Cerebellar nuclear complex (tissue), 1 donor: Measurements from ENCODE around the gene WASHC3.
"Not testable (repeated sequence)": the region's sequence is repeated elsewhere in the genome, so short reads cannot be mapped to it uniquely, and the experiment has no call there.

Experiments
- DNase-seq, 2 experiments: peaks; one replicate each; lab custom pipeline; 2025; lab: John Stamatoyannopoulos, UW

WASHC3 gene

DNA sequence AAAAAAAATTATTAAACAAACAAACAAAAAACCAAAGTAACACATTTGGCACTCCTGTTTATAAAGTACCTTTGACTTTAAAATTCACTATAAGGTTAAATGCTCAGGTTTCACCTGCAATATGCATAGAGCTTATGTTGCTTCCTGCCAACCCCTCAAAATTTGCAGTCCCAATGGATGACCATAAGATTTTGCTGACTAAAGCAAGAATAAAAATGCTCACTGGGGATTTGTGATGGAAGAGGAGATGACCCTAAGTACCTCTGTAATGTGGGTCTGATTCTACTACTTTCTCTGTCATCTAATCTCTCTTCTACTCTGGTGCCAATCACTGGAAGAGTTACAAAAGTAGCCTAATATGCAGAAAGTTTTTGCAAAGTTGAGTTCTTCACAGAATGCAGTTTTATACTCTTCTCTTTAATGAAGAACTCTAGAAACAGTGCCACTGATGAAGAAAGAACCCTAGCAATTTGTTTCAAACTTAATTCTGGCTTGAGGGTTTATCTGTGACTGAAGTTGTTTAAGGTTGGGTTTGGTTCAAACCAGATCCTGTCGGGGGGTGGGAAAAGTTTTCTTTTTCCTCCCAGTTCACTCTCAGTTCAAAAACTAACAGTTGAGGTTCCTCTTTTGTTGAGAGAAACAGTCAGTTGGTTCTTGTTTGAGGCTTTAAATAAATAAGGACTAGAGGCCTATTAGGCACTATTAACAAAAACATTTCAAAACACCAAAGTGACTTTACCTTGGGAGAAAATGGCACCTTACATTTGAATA, 10.9 kb downstream of the WASHC3 start:
- no peak for DNase-seq

DNA sequence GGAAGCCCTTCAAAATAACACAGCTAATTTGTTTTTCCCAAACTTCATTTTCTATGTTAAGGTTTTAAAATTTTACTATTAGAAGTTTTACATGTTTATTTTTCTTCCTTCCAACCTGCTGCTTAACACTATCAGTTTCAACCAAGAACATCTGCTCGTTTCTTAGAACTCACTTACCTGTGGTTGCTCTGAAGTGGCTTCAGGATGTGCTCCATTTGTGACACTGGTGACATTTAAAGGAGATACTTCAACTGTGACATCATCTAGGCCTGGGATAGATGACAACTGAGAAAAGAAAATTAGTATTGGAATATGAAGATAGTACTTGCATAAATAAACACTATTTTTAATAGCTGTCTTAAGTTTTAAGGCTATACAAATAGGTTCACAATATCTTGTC, 17.9 kb downstream of the WASHC3 start:
- DNase-seq = no peak

DNA sequence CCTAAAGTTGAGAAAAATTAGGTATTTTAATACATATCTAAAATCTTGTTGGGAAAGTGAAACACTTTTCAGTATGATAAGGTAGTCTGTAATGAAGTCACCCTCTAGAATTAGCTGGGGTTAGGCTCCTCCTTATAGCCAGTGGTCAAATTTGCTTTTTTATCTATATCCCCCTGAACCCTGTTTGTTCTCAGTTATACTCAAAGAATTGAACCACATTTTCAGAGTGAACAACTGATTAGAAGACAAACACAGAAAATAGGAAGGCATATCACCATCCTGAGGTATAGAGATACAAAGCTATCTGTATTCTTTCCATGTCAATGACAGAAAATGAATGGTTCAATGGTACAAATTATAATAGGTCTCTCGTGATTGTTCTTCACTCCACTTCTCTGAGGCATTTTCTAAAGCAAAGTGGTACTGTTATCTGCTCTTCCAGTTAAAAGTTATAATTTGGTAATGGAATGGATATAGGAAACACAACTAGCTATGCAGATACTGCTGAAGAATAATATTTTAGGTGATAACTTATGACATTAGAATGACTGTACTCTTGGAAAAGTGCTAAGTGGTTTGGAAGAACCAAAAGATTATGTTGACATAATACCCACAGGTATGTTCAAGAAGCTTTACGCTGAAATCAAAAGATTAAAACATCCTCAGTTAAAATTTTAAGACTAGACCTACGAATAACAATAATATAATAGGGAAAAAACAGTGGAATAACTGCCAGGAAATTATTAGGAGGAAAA, 27.6 kb downstream of the WASHC3 start:
- no peak for DNase-seq

DNA sequence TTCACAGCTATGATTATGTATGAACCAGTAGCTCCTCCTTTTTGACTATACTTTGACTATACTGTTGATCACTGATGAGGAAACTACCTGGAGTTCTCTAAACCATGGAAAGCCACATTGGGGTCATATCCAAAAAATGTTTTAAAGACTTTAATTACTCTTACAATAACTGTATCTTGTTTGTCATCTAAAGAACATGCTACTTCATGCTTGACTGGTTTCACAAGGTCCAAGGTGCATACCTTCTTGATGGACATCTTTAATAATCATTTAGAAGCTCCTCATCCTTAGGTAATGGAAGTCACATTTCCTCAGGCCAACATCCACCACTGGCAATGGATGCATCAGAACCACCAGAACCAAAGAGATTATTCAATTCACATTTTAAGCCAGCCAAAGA, 29.9 kb downstream of the WASHC3 start:
- no peak for DNase-seq

DNA sequence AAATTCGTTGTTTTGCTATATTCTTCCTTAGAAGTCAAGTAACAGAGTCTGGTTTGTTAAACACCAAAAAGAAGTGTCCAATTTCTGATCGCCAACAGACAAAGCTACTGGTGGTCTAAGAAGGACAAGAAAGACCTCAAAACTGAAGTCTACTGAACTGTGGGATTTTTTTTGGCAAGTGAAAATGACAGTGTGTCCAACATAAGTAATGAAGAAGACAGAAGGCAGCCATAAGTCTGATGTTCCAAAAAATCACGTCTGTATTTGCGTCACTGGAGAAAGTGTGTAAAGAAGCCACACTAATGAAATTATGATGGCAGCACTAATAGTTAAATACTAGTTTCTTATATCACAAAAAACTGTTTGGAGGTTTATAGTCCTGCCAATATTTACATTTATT, 32.6 kb downstream of the WASHC3 start:
- no peak for DNase-seq

DNA sequence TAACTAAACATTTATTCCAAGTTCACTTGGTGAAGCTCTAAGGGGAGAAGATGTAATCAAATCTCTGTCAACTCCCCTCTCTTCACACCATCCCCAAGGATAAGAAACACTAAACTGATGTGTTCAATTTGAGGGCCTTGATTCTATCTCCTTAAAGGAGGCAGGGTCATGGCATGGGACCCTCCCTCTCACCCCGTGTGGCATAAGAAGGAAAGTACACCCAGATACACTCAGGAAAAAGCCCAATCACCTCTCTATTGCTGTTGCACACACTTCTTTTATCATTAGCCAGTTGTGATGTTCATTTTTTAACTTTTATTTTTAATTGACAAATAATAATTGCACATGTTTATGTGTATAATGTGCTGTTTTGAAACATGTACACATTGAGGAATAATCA, 35.1 kb downstream of the WASHC3 start:
- no peak for DNase-seq

DNA sequence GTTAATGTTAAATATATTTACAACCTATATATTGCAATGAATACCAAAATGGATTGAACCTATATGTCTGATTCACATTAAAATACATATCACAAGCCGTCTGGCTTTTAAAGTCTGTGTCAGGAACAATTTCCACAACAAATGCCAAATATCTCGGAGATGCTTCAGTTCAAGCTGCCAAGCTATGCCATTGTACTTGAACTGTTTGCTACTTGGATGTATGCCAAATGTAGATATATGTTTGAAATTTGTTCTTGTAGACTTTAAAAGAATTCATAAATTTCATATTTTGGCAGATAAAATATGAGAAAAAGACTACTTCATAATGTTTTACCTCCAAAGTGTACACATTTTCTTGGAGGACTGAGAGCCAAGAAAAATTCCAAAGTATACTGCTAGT, 37.0 kb downstream of the WASHC3 start:
- no peak for DNase-seq

DNA sequence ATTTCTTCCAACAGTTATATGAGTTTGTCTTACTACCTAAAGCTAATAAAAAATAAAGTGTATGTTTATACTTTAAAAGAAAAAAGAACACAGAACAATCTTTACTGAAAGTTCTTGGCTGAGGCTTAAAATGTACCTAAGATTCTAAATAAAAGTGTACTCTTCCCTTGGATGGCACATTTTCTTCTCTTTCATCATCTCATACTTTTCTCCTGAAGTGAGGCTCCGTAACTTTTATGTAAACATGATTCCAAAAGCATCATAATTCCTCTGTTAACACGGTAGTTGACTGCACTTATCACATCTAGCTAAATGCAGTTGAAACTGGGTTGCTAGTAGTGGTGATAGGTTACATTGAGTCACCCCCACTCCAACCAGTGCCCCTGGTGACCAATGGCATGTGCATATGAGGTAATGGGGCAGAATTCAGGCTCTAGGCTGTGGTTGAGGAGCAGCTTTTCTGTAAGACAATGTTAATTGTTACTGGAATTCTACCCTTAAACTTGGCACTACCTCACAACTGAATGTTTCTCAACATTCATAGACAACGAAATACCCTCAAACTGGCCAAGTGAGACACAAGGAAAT, 38.4 kb downstream of the WASHC3 start:
- no peak for DNase-seq

DNA sequence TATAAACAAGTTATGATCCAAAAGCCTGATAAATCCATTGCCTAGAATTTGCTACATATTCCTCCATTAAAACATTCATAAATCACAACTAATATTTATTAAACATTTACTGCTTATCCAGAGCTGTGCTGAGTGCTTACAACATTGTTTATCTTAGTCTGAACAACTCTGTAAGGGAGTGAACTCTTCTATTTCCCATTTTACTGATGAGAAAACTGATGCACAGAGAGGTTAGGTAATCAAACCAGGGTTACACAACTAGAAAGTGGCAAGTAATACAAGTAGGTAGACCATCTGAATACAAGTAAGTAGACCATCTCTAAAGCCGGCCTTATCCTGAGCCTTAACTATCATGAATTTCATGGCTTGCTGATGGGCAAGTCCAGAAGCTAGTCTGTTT, 39.5 kb downstream of the WASHC3 start:
- no peak for DNase-seq

DNA sequence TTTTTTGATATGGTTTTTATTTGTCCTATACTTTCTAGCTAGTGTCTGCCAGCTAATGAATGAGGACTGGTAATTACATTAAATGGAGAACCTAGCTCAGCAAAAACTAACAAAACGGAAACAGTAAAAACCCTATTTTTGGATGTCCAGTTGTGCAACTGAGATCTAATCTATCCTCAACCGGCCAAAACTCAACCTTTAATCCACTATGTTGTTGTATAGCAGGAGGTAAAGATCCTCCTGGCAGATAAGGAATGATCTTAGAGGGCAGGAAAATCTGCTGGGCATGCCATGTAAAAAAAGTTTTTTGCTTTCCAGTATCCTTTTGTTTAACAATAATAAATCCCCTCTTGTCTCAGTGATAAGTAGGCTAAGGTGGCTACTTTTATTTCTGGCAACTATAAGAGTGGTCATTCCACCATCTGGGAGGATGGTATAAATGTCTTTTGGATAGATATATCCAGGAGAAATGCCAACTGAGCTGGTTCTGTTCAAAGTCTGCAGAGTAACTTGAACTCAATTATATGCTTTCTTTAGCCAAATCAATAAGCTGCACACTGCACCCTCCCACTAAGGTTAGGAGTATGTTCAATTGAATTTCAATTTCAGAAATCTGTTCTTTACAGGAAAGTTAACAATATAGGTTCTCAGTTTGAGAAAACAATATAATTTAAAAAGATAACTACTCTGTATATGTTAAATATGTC, 40.1 kb downstream of the WASHC3 start:
- DNase-seq = no peak

DNA sequence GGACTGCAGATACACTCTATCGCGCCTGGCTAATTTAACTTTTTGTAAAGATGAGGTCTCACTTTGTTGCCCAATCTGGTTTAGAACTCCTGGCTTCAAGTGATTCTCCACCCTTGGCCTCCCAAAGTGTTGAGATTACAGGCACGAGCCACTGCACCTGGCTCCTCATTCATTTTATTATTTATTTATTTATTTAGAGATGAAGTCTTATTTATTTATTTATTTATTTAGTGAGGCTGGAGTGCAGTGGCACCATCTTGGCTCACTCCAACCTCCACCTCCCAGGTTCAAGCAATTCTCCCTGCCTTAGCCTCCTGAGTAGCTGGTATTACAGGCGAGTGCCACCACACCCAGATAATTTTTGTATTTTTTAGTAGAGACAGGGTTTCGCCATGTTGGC, 43.2 kb downstream of the WASHC3 start:
- DNase-seq = not testable (repeated sequence)

DNA sequence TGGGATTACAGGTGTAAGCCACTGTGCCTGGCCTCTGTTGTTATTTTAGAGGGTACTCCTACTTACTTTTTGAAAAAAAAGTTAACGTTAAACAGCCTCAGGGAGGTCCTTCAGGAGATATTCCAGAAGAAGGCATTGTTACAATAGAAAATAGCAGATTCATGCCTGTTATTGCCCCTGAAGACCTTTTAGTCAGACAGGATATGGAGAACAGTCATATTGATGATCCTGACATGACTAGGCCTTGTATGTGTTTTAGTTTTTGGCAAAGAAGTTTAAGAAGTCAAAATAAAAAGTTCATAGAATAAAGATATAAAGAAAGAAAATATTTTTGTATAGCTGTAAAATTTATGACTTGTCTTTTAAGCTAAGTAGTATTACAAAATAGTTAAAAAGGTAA, 45.3 kb downstream of the WASHC3 start:
- no peak for DNase-seq

DNA sequence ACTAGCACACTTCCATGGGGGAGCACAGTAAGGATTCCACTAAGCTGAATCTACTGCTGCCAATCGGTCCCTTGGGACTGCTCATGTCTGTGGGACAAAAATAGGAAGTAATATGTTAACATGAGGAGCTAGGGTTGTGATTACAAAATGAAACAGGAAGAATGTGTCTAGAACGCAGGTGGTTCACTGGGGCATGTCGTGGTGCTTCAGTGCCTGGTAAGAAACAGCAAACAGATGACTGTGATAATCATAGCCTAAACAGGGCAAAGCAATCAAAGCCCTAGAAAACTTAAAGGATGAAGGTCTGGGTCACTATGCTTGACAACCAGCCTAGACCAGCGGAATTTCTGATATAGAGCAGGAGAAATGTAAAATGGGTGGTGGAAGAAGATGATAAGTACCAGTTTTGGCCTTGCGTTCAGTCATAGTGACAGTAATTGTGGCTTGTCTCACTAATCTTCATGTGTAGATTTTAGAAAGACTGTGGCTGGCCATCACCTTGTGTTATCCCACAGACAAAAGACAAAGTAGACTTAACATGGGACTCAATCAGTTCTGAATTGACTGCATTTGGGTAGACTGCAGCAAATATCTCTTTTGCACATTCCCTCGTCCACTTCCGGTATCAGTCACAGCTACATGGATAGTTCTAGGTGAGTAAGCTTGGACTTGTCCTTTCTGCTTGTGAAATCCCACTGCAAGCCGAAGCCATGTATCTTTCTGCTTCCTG, 51.4 kb downstream of the WASHC3 start:
- no peak for DNase-seq

DNA sequence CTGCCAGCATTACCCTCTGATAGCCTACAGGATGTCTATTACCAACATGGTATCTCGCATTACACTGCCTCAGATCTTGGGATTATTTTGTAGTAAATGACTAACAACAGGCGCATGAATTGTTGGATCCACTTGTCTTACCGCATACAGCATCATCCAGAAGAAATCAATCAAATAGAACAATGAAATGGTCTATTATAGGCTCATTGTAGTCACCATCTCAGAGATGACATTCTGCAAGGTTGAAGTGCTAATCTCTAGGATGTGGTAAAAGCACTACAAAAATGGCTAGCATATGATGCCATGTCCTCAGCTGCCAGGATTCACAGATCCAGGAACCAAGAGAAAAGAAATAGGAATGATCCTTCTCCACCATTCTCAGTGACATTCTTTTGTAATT, 52.0 kb downstream of the WASHC3 start:
- no peak for DNase-seq

DNA sequence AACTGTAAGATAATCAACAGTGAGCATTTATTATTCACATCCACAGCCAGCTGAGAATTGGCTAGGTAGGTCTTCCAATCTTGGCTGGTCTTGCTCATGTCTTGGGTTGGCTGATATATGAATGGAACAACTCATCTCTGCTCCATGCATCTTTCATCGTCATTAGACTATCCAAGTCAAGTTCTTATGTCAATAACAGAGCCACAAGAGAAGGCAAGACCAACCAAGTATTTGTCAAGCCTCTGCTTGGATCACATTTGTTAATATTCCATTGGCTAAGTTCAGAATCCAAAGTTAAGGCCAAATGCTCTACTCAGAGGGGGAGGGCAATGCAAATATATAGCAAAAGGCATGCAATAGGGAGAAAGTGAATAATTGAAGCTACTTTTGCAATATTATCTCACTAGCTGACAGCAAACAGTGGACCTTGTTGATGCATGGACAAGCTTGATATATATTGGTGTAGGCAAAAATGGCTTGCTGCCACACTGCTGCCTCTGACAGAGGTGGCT, 53.1 kb downstream of the WASHC3 start:
- DNase-seq = no peak

DNA sequence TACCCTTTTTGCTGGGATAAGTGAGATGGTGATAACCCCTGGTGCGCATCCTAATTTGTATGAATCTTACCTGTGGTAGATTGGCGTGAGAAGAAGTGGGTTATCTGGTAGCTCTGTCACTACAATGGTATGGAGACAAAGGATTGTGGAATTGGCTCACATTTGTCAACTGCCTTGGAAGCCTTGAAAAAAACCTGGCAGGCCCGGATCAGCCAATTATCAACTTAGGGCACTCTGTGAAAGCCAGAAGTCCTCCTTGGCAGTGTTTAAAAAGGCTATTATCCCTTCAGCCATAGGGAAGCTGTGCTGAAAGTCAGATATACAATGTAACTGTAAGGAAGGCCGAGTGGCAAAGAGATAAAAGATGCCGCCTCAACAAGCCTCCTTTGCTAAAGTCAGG, 56.5 kb downstream of the WASHC3 start:
- no peak for DNase-seq

DNA sequence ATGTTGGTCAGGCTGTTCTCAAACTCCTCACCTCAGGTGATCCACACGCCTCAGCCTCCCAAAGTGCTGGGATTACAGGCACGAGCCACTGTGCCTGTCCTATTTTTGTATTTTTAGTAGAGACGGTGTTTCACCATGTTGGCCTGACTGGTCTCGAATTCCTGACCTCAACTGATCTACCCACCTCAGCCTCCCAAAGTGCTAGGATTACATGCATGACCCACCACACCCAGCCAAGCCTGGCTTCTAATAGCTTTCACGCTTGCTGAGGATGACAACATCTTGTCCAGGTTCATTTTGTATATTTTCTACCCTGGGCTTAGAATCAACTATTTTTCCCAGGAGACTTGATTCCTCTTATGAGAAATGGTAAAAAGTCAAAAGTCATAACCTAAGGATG, 64.7 kb downstream of the WASHC3 start:
- no peak for DNase-seq

DNA sequence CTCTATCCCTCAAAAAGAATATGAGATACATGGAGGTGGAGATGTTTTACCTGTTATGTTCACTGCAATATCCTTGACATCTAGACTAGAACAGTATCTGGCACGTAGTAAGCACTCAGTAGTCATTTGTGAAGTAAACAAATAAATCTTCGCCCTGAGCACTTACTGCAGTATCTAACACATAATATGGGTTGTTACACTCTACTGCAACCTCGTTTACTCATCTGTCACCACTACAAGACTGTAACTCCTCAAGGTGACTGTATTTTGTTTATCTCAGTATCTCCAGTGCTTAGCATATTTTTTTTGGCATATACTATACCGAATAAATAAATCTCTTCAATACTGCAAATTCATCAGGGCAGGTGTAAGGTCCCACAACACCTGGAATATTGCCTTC, 66.1 kb downstream of the WASHC3 start:
- DNase-seq = no peak

DNA sequence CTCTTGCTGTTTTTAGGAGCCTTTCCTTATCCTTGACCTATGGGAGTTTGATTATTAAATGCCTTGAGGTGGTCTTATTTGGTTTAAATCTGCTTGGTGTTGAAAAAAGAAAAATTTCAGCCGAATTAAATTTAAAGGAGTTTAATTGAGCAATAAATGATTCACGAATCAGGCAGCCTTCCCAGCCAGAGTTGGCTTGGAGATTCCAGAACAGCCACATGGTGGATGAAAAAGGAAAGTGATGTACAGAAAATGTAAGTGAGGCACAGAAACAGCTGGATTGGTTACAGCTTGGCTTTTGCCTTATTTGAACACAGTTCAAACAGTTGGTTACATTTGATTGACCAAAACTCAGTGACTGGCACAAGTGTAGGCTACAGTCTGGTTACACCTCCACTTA, 69.7 kb downstream of the WASHC3 start:
- DNase-seq = no peak

DNA sequence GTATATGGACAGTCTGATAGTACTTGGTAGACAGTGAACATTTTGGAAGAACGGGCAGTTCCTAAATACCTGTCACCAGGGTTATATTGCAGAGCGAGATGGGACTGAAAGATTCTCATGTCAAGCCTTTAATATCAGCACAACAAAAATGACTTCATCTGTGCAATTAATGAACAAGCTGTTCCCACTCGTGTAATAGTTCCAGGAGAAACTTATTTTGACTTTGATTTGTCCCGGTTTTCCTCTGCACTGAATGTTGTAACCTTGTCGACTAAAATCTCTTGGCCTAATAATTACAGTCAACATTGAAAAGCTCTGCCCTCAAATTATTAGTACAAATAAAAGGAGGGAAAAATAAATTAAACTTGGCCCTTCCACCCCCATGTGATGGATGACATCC, 79.5 kb downstream of the WASHC3 start:
- no peak for DNase-seq

DNA sequence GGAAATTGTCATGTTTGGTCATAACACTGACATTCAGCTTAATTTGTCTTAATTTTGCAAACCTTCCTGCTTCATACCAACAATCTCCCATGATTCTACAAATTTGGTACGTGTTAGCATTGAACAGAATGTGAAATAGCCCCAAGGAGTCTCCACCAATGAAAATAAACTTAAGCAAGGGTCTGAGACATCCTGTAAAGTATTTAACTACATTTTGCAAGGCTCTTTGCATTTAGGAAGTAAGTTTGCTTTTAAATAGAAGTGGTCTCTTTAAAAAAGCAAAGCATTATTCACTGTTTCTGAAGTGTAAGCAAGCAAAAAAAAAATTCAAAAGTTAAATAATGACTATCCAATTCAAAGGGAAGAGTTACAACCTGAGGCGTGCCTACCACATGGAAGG, 79.9 kb downstream of the WASHC3 start:
- DNase-seq = no peak

DNA sequence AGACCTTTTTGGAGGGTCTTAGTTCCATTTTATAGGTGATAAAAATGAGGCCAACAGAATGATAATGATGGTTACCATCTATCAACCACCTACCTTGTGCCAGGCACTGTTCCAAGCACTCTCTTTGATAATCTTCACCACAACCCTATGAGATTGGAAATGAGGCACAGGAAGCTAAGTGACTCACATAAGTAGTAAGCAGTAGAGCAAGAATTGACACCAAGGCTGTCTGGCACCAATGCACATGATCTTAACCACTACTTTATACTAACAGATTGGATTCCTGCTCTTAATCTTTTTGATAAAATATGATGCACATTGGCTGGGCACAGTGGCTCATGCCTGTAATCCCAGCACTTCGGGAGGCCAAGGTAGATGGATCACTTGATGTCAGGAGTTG, 93.0 kb downstream of the WASHC3 start:
- DNase-seq = no peak
